ENCODE data around the gene RDH12. TPM values are rescaled to one million over a fixed set of nuclear protein-coding genes. Genes with fewer than 3 reads are reported as not detected.
"Not testable (repeated sequence)": the region's sequence is repeated elsewhere in the genome, so short reads cannot be mapped to it uniquely, and the experiment has no call there.

The RDH12 gene
- 0.27 TPM for total RNA-seq (2021; ENCODE audit: unreplicated experiment)
- 0.40 and 0.64 TPM in 2 replicates for polyA plus RNA-seq (2012)
- percentile 26 among the genes with signal in this experiment for Bru-seq, nascent RNA
- percentile 11 among the genes with signal in this experiment for BruChase-seq, experiment 1, labeled RNA remaining after a 6-hour chase
- BruChase-seq, experiment 2, labeled RNA remaining after a 2-hour chase, result percentile 21 among the genes with signal in this experiment
- long read RNA-seq, partial matches to known transcripts, result 0 of 1 reads
- long read RNA-seq, other reads (novel, unspliced or antisense), result 1 of 1 reads

DNA sequence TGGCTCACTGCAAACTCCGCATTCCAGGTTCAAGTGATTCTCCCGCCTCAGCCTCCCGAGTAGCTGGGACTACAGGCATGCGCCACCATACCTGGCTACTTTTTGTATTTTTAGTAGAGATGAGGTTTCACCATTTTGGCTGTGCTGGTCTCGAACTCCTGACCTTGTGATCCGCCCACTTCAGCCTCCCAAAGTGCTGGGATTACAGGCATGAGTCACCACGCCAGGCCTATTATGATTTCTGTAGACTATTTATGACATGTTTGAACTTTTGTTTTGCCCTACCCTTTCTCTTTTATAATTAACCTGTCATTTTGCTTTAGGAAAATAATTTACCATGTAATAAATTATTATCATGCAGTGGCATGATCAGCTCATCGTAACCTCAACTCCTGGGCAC lies at the start of gene RDH12:
Gene RDH12 (plus strand): TSS at position 395 of the 400 bp plus-strand sequence. CDS start 20,757 bp downstream, outside the sequence.
- POLR2A ChIA-PET, result not testable (repeated sequence)
- CTCF ChIA-PET, result interaction anchor here (1.6 to 5.3 kb wide), 4 partner anchors 118 to 342 kb away, joined by 4 to 117 read pairs (median 38); partner anchors contain the start of gene ATP6V1D

DNA sequence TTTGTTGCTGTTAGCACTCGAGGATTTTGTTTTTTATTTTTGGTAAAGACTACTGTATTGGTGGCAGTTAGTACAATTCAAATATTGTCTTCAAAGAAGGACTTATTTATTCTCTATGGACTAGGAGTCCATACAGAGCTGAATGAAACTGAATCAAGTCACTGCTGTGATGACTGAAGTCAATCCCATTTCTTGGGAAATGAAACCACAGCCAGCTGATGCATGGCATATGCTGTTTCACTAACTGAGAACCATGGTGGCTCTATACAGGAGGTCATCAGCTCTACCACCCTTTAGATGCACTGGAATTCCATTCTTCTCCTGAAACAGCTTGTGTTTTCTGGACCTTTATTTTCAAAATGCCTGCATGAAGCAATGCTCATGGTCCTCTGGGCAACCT lies 49.5 kb upstream of the RDH12 start:
- no peaks in the 10 kb centered on the region for H3K9me2 ChIP-seq (ENCODE audit: insufficient read depth)
- RAD21 ChIA-PET (ENCODE audit: low non-redundant PET in 1 of 2, low total read pairs in 2 of 2, uncharacterized antibody in 2 of 2, unreplicated experiment in 2 of 2), result no interaction called here
- H3K4me1 ChIP-seq (ENCODE audit: control insufficient read depth in 1 of 2, insufficient read depth in 2 of 2, low read length in 2 of 2), result no peaks in the 10 kb centered on the region
- POLR2A ChIA-PET, result no interaction called here
- no peak overlapping the region for H3K9ac ChIP-seq (ENCODE audit: low read length)
- no peak overlapping the region for H3K27ac ChIP-seq (ENCODE audit: low read depth, low read length)
- H3K4me3 ChIP-seq (replicated peaks in 1 of 2; ENCODE audit: low read depth in 1 of 2, low read length in 2 of 2), result no peak overlapping the region
- H3K27me3 ChIP-seq (ENCODE audit: insufficient read depth, low read length), result no peaks in the 10 kb centered on the region
- DNase-seq (ENCODE audit: low read depth, low spot score) (no peak), ATAC-seq (no peak)
- no TSS peak for BruUV-seq (replicated peaks)
- no peaks in the 10 kb centered on the region for H3K79me2 ChIP-seq (ENCODE audit: insufficient read depth, low read length)
- no peak overlapping the region for H3K4me2 ChIP-seq (ENCODE audit: low read length)
- no peaks in the 10 kb centered on the region for H3K9me3 ChIP-seq (ENCODE audit: control insufficient read depth in 1 of 2, insufficient read depth in 1 of 2, low read depth in 1 of 2, low read length in 2 of 2)
- intact Hi-C loops (cut with micrococcal nuclease), result no loop called here
- H3K36me3 ChIP-seq (ENCODE audit: control insufficient read depth in 1 of 2, insufficient read depth in 2 of 2, low read length in 2 of 2), result peaks cover 20 to 36% of the 10 kb centered on the region in 2 experiments; a peak in 3 of 4 replicates
- no peak overlapping the region for H2AFZ ChIP-seq (ENCODE audit: low read depth, low read length, poor library complexity, severe bottlenecking)
- CTCF ChIA-PET, result no interaction called here
- TF ChIP-seq POLR2AphosphoS5 (IDR thresholded peaks at IDR 0.05; ENCODE audit: low read depth, low read length) (no peak), JUND (IDR thresholded peaks at IDR 0.05) (no peak), ELF1 (IDR thresholded peaks at IDR 0.05; ENCODE audit: borderline replicate concordance, low read depth) (no peak), CEBPB (IDR thresholded peaks at IDR 0.05; ENCODE audit: low read depth) (no peak)
- TF ChIP-seq, protein P1, sequence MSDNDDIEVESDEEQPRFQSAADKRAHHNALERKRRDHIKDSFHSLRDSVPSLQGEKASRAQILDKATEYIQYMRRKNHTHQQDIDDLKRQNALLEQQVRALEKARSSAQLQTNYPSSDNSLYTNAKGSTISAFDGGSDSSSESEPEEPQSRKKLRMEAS (IDR thresholded peaks at IDR 0.05), result no peak
- TF ChIP-seq, protein P2, sequence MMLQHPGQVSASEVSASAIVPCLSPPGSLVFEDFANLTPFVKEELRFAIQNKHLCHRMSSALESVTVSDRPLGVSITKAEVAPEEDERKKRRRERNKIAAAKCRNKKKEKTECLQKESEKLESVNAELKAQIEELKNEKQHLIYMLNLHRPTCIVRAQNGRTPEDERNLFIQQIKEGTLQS (IDR thresholded peaks at IDR 0.05), result no peak
- H4K20me1 ChIP-seq (ENCODE audit: insufficient read depth), result no peaks in the 10 kb centered on the region

More for the DNA sequence above, at the start of gene RDH12:
- ATAC-seq, result peak; percentile 20; the same call in 1 of the 2 replicates
- H3K79me2 ChIP-seq (ENCODE audit: insufficient read depth, low read length); H3K27me3 ChIP-seq (ENCODE audit: insufficient read depth, low read length); H3K9me2 ChIP-seq (ENCODE audit: insufficient read depth); BruUV-seq (replicated peaks); H3K9ac ChIP-seq (ENCODE audit: low read length); DNase-seq (ENCODE audit: low read depth, low spot score); H3K36me3 ChIP-seq (ENCODE audit: control insufficient read depth in 1 of 2, insufficient read depth in 2 of 2, low read length in 2 of 2); RAD21 ChIA-PET (ENCODE audit: low non-redundant PET in 1 of 2, low total read pairs in 2 of 2, uncharacterized antibody in 2 of 2, unreplicated experiment in 2 of 2); H4K20me1 ChIP-seq (ENCODE audit: insufficient read depth); H3K9me3 ChIP-seq (ENCODE audit: control insufficient read depth in 1 of 2, insufficient read depth in 1 of 2, low read depth in 1 of 2, low read length in 2 of 2): not testable (repeated sequence)
- Histone ChIP-seq H3K4me3 (replicated peaks in 1 of 2; ENCODE audit: low read depth in 1 of 2, low read length in 2 of 2) (peak within 1 kb of the TSS in 1 of 2 experiments; percentile 21; a peak in 1 of 4 replicates), H2AFZ (ENCODE audit: low read depth, low read length, poor library complexity, severe bottlenecking) (peak within 1 kb of the TSS; percentile 94), H3K27ac (ENCODE audit: low read depth, low read length) (peak within 1 kb of the TSS; percentile 12; the same call in 1 of the 2 replicates), H3K4me2 (ENCODE audit: low read length) (peak within 1 kb of the TSS; percentile 60), H3K4me1 (ENCODE audit: control insufficient read depth in 1 of 2, insufficient read depth in 2 of 2, low read length in 2 of 2) (peaks cover 16 to 32% of the 10 kb centered on the region in 2 experiments)
- intact Hi-C loops (cut with micrococcal nuclease), result loop anchor here (5.0 to 10.0 kb wide), 5 partner anchors 34 to 1337 kb away; partner anchors contain the start of gene PIGH
- TF ChIP-seq EGR1 (IDR thresholded peaks at IDR 0.05; ENCODE audit: low read depth), result peak; percentile 55; the same call in 1 of the 2 replicates
- TF ChIP-seq JUND (IDR thresholded peaks at IDR 0.05), result 0 out of 2 replicates have a peak, but pooled peaks have one; percentile 14
